ENCODE measurements around the gene NDST4. TPM values are rescaled to one million over a fixed set of nuclear protein-coding genes. Genes with fewer than 3 reads are reported as not detected.
A peak's percentile ranks its signal among the peaks of the same experiment; 100 is the strongest.

NDST4 gene
- total RNA-seq, 1 experiment from 2014 or later = not detected

DNA sequence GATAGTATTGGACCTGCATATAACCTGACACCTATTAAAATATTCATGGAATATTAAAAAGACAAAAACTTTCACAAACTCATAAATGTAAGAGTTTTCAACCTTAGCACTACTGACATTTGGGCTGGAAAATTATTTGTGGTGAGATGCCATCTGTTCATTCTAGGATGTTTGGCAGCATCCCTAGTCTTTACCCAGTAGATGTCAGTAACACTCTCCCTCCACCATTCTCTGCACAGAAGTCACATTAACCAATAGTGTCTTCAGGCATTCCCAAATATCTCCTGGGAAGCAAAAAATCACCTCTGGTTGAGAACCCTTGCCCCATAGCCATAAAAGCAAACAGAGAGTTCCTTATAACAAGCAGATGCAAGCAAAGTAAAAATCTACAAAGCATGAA, 41.4 kb upstream of the NDST4 start:
- H3K27me3 ChIP-seq (ENCODE audit: low read length) = no peaks in the 10 kb centered on the region
- POLR2A ChIA-PET (ENCODE audit: unreplicated experiment) = no interaction called here
- DNase-seq (peak; percentile 8), ATAC-seq (peak; percentile 71)
- CTCF ChIA-PET = no interaction called here
- TF ChIP-seq EZH2 (IDR thresholded peaks at IDR 0.05; ENCODE audit: low read length, unreplicated experiment) (no peak), EZH2phosphoT487 (IDR thresholded peaks at IDR 0.05; ENCODE audit: borderline replicate concordance, low read length) (no peak)
- TF ChIP-seq, protein P1, sequence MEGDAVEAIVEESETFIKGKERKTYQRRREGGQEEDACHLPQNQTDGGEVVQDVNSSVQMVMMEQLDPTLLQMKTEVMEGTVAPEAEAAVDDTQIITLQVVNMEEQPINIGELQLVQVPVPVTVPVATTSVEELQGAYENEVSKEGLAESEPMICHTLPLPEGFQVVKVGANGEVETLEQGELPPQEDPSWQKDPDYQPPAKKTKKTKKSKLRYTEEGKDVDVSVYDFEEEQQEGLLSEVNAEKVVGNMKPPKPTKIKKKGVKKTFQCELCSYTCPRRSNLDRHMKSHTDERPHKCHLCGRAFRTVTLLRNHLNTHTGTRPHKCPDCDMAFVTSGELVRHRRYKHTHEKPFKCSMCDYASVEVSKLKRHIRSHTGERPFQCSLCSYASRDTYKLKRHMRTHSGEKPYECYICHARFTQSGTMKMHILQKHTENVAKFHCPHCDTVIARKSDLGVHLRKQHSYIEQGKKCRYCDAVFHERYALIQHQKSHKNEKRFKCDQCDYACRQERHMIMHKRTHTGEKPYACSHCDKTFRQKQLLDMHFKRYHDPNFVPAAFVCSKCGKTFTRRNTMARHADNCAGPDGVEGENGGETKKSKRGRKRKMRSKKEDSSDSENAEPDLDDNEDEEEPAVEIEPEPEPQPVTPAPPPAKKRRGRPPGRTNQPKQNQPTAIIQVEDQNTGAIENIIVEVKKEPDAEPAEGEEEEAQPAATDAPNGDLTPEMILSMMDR (conservative IDR thresholded peaks at IDR 0.05; ENCODE audit: low read depth, low read length) = no peak; the same call in 1 of the 2 replicates
- H3K4me2 ChIP-seq (ENCODE audit: low read length) = no peak overlapping the region
- no peak overlapping the region for H2AFZ ChIP-seq (ENCODE audit: low read length)
- H3K9me3 ChIP-seq (ENCODE audit: low read length) = no peaks in the 10 kb centered on the region
- H3F3A ChIP-seq (ENCODE audit: low read length, unreplicated experiment) = no peaks in the 10 kb centered on the region
- no peaks in the 10 kb centered on the region for H3K4me1 ChIP-seq (ENCODE audit: insufficient read depth, low read length)
- BruUV-seq (replicated peaks) = no TSS peak
- H4K20me1 ChIP-seq (ENCODE audit: low read length) = no peaks in the 10 kb centered on the region
- H3K4me3 ChIP-seq (ENCODE audit: low read length) = no peak overlapping the region
- intact Hi-C loops (cut with micrococcal nuclease) = no loop called here
- H3K9me2 ChIP-seq (replicated peaks; ENCODE audit: low read length) = no peaks in the 10 kb centered on the region
- H3K9ac ChIP-seq (ENCODE audit: low read length) = no peak overlapping the region
- H3K36me3 ChIP-seq (ENCODE audit: low read depth, low read length) = no peaks in the 10 kb centered on the region
- no peaks in the 10 kb centered on the region for H3K79me2 ChIP-seq (ENCODE audit: low read length)
- no peak overlapping the region for H3K27ac ChIP-seq (ENCODE audit: low read length)

DNA sequence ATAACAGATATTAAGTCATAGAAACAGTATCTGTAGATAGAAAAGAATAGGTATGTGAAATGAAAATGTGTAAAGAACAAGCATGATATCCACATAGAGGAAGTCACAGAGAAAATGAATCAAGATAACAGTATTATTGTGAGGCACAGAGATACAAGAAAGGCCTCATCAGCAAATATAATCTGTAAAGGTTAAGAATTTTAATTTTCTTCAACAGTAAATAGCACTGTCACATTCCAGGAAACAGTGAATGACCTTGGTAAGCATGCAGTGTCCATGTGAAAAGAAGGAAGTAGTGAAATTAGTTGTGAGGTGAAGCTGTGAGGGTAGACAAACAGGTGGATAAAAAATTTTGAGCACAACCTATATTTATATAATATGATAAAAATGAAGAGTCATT, 39.5 kb upstream of the NDST4 start:
- Histone ChIP-seq H3K9me3 (ENCODE audit: low read length) (no peaks in the 10 kb centered on the region), H3K9me2 (replicated peaks; ENCODE audit: low read length) (no peaks in the 10 kb centered on the region), H3F3A (ENCODE audit: low read length, unreplicated experiment) (no peaks in the 10 kb centered on the region), H2AFZ (ENCODE audit: low read length) (no peak overlapping the region), H3K4me1 (ENCODE audit: insufficient read depth, low read length) (no peaks in the 10 kb centered on the region), H3K4me2 (ENCODE audit: low read length) (no peak overlapping the region), H4K20me1 (ENCODE audit: low read length) (no peaks in the 10 kb centered on the region), H3K36me3 (ENCODE audit: low read depth, low read length) (no peaks in the 10 kb centered on the region), H3K27ac (ENCODE audit: low read length) (no peak overlapping the region), H3K79me2 (ENCODE audit: low read length) (no peaks in the 10 kb centered on the region), H3K27me3 (ENCODE audit: low read length) (no peaks in the 10 kb centered on the region), H3K4me3 (ENCODE audit: low read length) (no peak overlapping the region), H3K9ac (ENCODE audit: low read length) (no peak overlapping the region)
- POLR2A ChIA-PET (ENCODE audit: unreplicated experiment) = no interaction called here
- DNase-seq = no peak
- BruUV-seq (replicated peaks) = no TSS peak
- intact Hi-C loops (cut with micrococcal nuclease) = no loop called here
- CTCF ChIA-PET = no interaction called here
- TF ChIP-seq, protein P1 (conservative IDR thresholded peaks at IDR 0.05; ENCODE audit: low read depth, low read length) = no peak
- no peak for TF ChIP-seq EZH2phosphoT487 (IDR thresholded peaks at IDR 0.05; ENCODE audit: borderline replicate concordance, low read length)
- no peak for TF ChIP-seq EZH2 (IDR thresholded peaks at IDR 0.05; ENCODE audit: low read length, unreplicated experiment)
- no peak for ATAC-seq

DNA sequence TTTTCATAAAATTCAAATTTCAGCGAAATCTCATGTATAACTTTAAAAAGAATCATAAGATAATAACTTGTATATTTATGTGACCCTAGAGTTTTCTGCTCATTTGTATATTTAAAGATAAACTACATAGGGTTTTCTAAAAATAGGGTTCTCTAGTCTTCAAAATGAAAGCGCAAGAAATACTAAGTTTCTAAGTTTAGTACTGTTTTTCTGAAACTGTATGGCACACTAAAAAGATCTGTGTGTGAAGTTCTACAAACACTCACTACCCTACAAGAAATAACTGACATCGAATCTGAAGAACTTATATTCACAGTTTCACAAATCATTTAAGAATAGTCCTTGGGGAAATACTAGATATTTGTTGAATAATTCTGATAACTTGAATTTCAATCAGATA, 38.7 kb upstream of the NDST4 start:
- no TSS peak for BruUV-seq (replicated peaks)
- no peak overlapping the region for H3K27ac ChIP-seq (ENCODE audit: low read length)
- H2AFZ ChIP-seq (ENCODE audit: low read length) = no peak overlapping the region
- CTCF ChIA-PET = no interaction called here
- no peaks in the 10 kb centered on the region for H3K79me2 ChIP-seq (ENCODE audit: low read length)
- POLR2A ChIA-PET (ENCODE audit: unreplicated experiment) = no interaction called here
- TF ChIP-seq EZH2phosphoT487 (IDR thresholded peaks at IDR 0.05; ENCODE audit: borderline replicate concordance, low read length) = no peak
- TF ChIP-seq EZH2 (IDR thresholded peaks at IDR 0.05; ENCODE audit: low read length, unreplicated experiment) = no peak
- TF ChIP-seq, protein P1 (conservative IDR thresholded peaks at IDR 0.05; ENCODE audit: low read depth, low read length) = no peak
- no peaks in the 10 kb centered on the region for H4K20me1 ChIP-seq (ENCODE audit: low read length)
- no peak overlapping the region for H3K4me2 ChIP-seq (ENCODE audit: low read length)
- H3K27me3 ChIP-seq (ENCODE audit: low read length) = no peaks in the 10 kb centered on the region
- no peaks in the 10 kb centered on the region for H3F3A ChIP-seq (ENCODE audit: low read length, unreplicated experiment)
- H3K9me3 ChIP-seq (ENCODE audit: low read length) = no peaks in the 10 kb centered on the region
- DNase-seq (no peak), ATAC-seq (no peak)
- H3K36me3 ChIP-seq (ENCODE audit: low read depth, low read length) = no peaks in the 10 kb centered on the region
- intact Hi-C loops (cut with micrococcal nuclease) = no loop called here
- no peak overlapping the region for H3K4me3 ChIP-seq (ENCODE audit: low read length)
- H3K9me2 ChIP-seq (replicated peaks; ENCODE audit: low read length) = no peaks in the 10 kb centered on the region
- no peak overlapping the region for H3K9ac ChIP-seq (ENCODE audit: low read length)
- no peaks in the 10 kb centered on the region for H3K4me1 ChIP-seq (ENCODE audit: insufficient read depth, low read length)

Measured in PC-3 (cell line).